Esophagus muscularis mucosa (tissue), 4 donors: ENCODE data around the gene TMEM237. TPM values are rescaled to one million over a fixed set of nuclear protein-coding genes. Genes with fewer than 3 reads are reported as not detected.
A peak's percentile ranks its signal among the peaks of the same experiment; 100 is the strongest.

Source experiments
- DNase-seq: peaks from one replicate; pipeline ENCODE4 v3.0.0-alpha.2; 2017; ENCODE audit errors: extremely low spot score
- H3K27ac ChIP-seq, 4 donors: fragments of 200-600 bp; sonication (generic); replicated peaks in 1 of 4; 1 replicate in 3 of 4; 2 replicates in 1 of 4; pipeline ENCODE4 v1.5.1; 2016 to 2019; ENCODE audit warnings: mild to moderate bottlenecking in 1 of 4
- H3K27me3 ChIP-seq, 4 donors: fragments of 200-600 bp; sonication (generic); one replicate each; pipeline versions ENCODE4 v1.5.1 to v1.6.0; 2016 to 2019
- H3K36me3 ChIP-seq, 4 donors: fragments of 200-600 bp; sonication (generic); one replicate each; pipeline ENCODE4 v1.5.1; 2016 to 2019
- H3K4me1 ChIP-seq, 4 donors: fragments of 200-600 bp; sonication (generic); one replicate each; pipeline ENCODE4 v1.5.1; 2016 to 2019
- H3K4me3 ChIP-seq, 4 donors: fragments of 200-600 bp; sonication (generic); 1 replicate in 2 of 4; 2 replicates in 2 of 4; pipeline ENCODE4 v1.5.1; 2016 to 2019; ENCODE audit warnings: mild to moderate bottlenecking in 4 of 4, moderate library complexity in 1 of 4
- H3K9me3 ChIP-seq, 4 donors: fragments of 200-600 bp; sonication (generic); 1 replicate in 3 of 4; 2 replicates in 1 of 4; pipeline ENCODE4 v1.5.1; 2016 to 2019
- CTCF ChIP-seq, 3 experiments: fragments of 200-600 bp in 2 of 3; fragments of 450-650 bp in 1 of 3; sonication (generic) in 2 of 3; IDR thresholded peaks; one replicate each; pipeline ENCODE4 v1.5.1; 2017 to 2019; ENCODE audit warnings: antibody characterized with exemption in 3 of 3, mild to moderate bottlenecking in 2 of 3, moderate library complexity in 1 of 3
- EP300 ChIP-seq: sonication (generic); formaldehyde crosslinking; IDR thresholded peaks from one replicate; pipeline ENCODE4 v1.6.1; 2017; ENCODE audit warnings: antibody characterized with exemption
- POLR2A ChIP-seq: fragments of 450-650 bp; IDR thresholded peaks from one replicate; pipeline ENCODE4 v1.6.1; 2017; ENCODE audit warnings: antibody characterized with exemption, moderate library complexity, mild to moderate bottlenecking, low read depth
- POLR2AphosphoS5 ChIP-seq, 2 donors: sonication (generic); formaldehyde crosslinking; IDR thresholded peaks; one replicate each; pipeline ENCODE4 v1.6.1; 2017; ENCODE audit warnings: antibody characterized with exemption in 2 of 2
- WGBS: methylation state at CpG from one replicate; pipeline ENCODE4 v1.1.5; 2018; 5-methylcytosine and 5-hydroxymethylcytosine counted together
- intact Hi-C: fragments of 100-400 bp; cut with DNase I; formaldehyde crosslinking; loops from one replicate; pipeline ENCODE4 v1.15.1; 2023
- total RNA-seq, 4 donors: library from RNA; depleted of rRNA; stranded (reverse); fragments of >200 nt; gene quantifications; one replicate each; pipeline versions ENCODE4 v1.1.0 to v1.2.1, GENCODE V29; 2016

The TMEM237 gene
- total RNA-seq, 4 donors from 2014 or later, result 14.5 to 17.7 (median 16.4) TPM

- Histone ChIP-seq H3K4me3 (peak overlapping the region; percentile 73 to 92 (median 90)), H3K27ac (peak overlapping the region; percentile 92 to 96 (median 94)), H3K36me3 (peaks cover 2 to 16% (median 7%) of the 10 kb centered on the region in 4 donors), H3K9me3 (no peaks in the 10 kb centered on the region), H3K4me1 (peaks cover 10 to 24% (median 20%) of the 10 kb centered on the region in 4 donors), H3K27me3 (no peaks in the 10 kb centered on the region)
- DNase-seq, result no peak
- WGBS, result under 1% methylated on average over 16 of the region's 16 CpGs
- TF ChIP-seq POLR2A, result no peak
- TF ChIP-seq EP300, result no peak
- no peak for TF ChIP-seq CTCF (IDR thresholded peaks at IDR 0.05)
- TF ChIP-seq POLR2AphosphoS5 (IDR thresholded peaks at IDR 0.05), result no peak
- intact Hi-C loops, result no loop called here
Observed at GRCh38 chr2:201642086-201642578, 1.2 kb downstream of the TMEM237 start.

- TF ChIP-seq EP300, result no peak
- no peak for TF ChIP-seq POLR2AphosphoS5 (IDR thresholded peaks at IDR 0.05)
- TF ChIP-seq CTCF (IDR thresholded peaks at IDR 0.05), result no peak
- no peak for TF ChIP-seq POLR2A
- WGBS, result 81% methylated on average over 3 of the region's 3 CpGs
- no peaks in the 10 kb centered on the region for H3K27me3 ChIP-seq
- peaks cover 10 to 45% (median 26%) of the 10 kb centered on the region in 4 donors for H3K36me3 ChIP-seq
- no peak for DNase-seq
- H3K9me3 ChIP-seq, result no peaks in the 10 kb centered on the region
- intact Hi-C loops, result no loop called here
- H3K4me1 ChIP-seq, result peaks cover 9 to 20% (median 17%) of the 10 kb centered on the region in 4 donors
- no peak overlapping the region for H3K27ac ChIP-seq
- no peak overlapping the region for H3K4me3 ChIP-seq
Observed at GRCh38 chr2:201639205-201639604, 4.1 kb downstream of the TMEM237 start.

- no peaks in the 10 kb centered on the region for H3K27me3 ChIP-seq
- no peak overlapping the region for H3K4me3 ChIP-seq
- no peak overlapping the region for H3K27ac ChIP-seq
- H3K9me3 ChIP-seq, result no peaks in the 10 kb centered on the region
- intact Hi-C loops, result no loop called here
- 84% methylated on average over 4 of the region's 4 CpGs for WGBS
- H3K4me1 ChIP-seq, result peaks cover under 1 to 11% (median 8%) of the 10 kb centered on the region in 4 donors
- TF ChIP-seq CTCF (IDR thresholded peaks at IDR 0.05) (no peak), POLR2A (no peak), POLR2AphosphoS5 (IDR thresholded peaks at IDR 0.05) (no peak), EP300 (no peak)
- no peak for DNase-seq
- peaks cover 10 to 54% (median 29%) of the 10 kb centered on the region in 4 donors for H3K36me3 ChIP-seq
Observed at GRCh38 chr2:201638326-201638725, 5.0 kb downstream of the TMEM237 start.

DNA sequence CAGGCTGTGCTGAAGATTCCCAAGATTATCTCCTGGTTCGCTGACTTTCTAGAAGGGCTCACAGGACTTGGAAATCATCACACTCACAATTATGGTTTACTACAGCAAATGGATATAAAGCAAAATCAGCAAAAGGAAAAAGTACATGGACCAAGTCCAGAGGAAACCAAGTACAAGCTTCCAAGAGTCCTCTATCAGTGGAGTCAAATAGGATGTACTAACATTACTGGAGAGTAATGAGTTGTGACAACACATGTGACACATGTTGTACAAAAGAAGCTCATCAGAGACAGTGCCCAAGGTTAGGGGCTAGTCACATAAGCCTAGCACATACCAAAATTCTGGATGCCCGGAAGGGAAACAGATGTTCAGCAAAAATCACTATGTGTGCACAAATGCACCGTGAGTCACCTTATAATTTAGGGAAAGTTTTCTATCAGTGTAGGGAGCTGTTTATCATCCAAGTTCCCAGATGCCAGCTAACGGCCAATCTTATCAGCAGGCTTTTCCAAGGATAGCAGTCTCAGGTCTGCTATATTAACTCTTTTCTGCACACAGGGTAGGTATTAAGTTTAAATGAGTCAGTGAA, 9.5 kb downstream of the TMEM237 start:
- Histone ChIP-seq H3K4me1 (no peaks in the 10 kb centered on the region), H3K27ac (no peak overlapping the region), H3K36me3 (peaks cover 10 to 89% (median 62%) of the 10 kb centered on the region in 4 donors), H3K9me3 (no peaks in the 10 kb centered on the region), H3K4me3 (no peak overlapping the region), H3K27me3 (no peaks in the 10 kb centered on the region)
- intact Hi-C loops, result no loop called here
- TF ChIP-seq POLR2AphosphoS5 (IDR thresholded peaks at IDR 0.05), result no peak
- no peak for TF ChIP-seq EP300
- no peak for TF ChIP-seq POLR2A
- TF ChIP-seq CTCF (IDR thresholded peaks at IDR 0.05), result no peak
- DNase-seq, result no peak
- 93% methylated on average over 4 of the region's 4 CpGs for WGBS

DNA sequence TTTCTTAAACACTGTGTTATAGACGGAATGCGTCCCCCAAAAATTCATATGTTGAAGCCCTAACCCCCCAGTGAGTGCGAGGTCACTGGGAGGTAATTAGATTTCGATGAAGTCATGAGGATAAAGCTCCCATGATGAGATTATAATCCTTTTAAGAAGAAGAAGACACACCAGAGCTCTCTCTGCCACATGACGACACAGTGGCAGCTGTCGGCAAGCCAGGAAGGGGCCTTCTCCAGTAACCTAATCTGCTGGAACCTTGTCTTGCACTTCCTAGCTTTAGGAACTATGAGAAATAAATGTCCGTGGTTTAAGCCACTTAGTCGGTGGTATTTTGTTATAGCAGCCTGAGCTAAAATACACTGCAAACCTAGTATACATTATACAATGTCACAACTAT, 12.3 kb downstream of the TMEM237 start:
- H3K36me3 ChIP-seq, result peaks cover 7 to 91% (median 58%) of the 10 kb centered on the region in 4 donors
- H3K27ac ChIP-seq, result no peak overlapping the region
- intact Hi-C loops, result no loop called here
- no peak for TF ChIP-seq EP300
- no peak for TF ChIP-seq POLR2A
- TF ChIP-seq POLR2AphosphoS5 (IDR thresholded peaks at IDR 0.05), result no peak
- no peak for TF ChIP-seq CTCF (IDR thresholded peaks at IDR 0.05)
- H3K4me1 ChIP-seq, result no peaks in the 10 kb centered on the region
- no peaks in the 10 kb centered on the region for H3K27me3 ChIP-seq
- DNase-seq, result no peak
- H3K9me3 ChIP-seq, result no peaks in the 10 kb centered on the region
- 94% methylated on average over 8 of the region's 8 CpGs for WGBS
- H3K4me3 ChIP-seq, result no peak overlapping the region
